GM18870 (cell line): ENCODE results near the gene HYI.
"Not testable (repeated sequence)": the region's sequence is repeated elsewhere in the genome, so short reads cannot be mapped to it uniquely, and the experiment has no call there.

Experiments
- ATAC-seq: cut with Tn5 transposase; IDR thresholded peaks from one replicate; pipeline ENCODE4 v1.9.1; 2021; ENCODE audit warnings: moderate library complexity; ENCODE audit not compliant: unreplicated experiment

The HYI gene

DNA sequence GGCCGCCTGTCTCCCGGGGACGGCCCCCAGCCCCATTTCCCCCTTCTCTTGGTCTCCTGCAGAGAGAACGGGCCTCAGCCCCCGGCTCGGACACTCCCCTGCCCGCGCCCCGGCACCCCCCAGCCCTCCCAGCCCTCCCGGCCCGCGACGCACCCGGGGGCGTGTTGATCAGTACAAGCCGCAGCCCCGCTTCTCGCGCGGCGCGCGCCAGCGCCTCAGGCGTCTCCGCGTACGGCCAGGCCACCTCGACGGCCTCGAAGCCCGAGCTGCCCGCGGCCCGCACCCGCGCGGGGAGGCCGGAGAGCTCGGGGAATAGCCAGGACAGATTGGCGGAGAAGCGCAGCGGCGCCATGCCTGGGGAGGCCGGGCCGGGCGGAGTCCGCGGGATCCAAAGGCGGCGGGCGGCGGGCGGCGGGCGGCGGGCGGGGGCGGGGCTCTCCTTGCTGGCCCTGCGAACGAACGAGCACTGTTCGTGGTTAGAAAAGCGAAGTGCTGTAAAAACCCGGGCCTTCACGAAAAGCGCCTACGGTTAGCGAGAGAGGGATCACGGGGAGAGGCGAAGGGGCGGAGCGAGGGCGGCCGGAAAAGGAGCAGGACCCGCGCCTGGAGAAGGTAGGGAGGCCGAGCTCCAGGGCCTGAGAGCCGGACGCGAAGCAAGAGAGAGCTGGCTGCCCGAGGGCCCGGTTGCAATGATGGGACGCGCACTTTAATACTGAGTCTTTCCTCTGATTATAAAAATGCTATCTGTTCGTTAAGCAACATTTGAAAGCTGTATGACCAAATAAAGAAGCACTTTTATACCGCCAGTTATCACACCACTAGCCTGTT lies at the start of gene HYI:
Gene HYI (minus strand): TSS at position 490 of the 828 bp plus-strand sequence. CDS start 138 bp downstream, at position 352.
- no peak for ATAC-seq

DNA sequence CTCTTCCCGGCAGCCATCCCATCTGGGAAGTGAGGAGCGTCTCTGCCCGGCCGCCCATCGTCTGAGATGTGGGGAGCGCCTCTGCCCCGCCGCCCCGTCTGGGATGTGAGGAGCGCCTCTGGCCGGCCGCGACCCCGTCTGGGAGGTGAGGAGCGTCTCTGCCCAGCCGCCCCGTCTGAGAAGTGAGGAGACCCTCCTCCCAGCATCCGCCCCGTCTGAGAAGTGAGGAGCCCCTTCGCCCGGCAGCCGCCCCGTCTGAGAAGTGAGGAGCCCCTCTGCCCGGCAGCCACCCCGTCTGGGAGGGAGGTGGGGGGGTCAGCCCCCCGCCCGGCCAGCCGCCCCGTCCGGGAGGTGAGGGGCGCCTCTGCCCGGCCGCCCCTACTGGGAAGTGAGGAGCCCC lies 48.1 kb upstream of the HYI start:
- ATAC-seq = not testable (repeated sequence)

GRCh38 chr1:43499898-43500297 lies 46.2 kb upstream of the HYI start:
- no peak for ATAC-seq

DNA sequence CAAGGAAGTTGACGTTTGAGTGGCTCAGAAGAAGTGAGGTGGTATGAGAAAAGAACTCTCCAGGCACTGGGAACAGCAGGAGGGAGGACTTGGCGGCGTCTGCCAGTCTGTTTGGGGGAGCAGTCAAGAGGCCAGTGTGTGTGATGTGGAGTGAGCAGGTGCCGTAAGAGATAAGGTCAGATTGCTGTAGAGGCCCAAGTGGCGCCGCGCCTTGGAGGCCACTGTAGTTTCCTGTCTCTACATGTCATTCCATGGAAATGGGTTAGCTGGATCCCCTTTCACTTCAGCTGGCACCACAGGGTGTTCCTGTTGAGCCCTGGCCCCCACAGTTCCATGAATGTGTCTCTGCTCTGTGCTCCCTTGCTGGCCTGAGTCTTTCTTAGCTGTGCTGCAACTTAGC lies 41.5 kb upstream of the HYI start:
- ATAC-seq = no peak

DNA sequence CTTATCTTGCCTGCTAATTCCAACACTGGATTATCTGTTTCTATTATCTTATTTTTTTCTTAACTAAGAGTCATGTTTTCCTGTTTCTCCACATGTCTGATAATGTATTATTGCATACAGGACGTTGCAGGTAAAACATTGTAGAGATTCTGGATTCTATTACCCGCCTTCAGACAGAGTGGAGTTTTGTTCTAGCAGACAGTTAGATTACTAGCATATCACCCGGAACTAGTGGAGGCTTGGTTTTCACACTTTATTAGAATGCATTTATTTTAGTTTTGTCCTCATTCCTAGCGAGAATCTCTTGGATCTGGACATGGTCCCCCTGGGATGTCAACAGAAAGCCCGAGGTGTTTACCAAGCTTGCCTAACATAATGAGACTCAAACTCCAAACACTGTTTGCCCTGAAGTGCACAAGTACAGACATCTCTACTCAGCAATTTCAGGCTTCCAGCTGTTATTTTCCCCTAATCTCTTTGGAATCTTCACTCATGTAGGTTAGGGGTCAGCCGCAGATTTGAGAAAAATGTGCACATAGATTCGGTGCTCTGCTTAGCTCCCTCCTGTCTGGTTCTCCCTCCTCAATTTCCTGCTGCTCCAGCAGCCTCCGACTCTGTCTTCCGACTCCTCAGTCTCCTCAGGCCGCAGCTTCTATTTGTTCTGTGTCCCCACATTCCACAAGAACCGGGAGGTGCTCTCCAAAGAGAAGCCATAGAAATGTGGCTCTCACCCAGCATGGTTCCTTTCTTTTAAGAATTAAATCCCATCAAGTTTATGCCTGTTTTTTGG lies 40.1 kb upstream of the HYI start:
- ATAC-seq = no peak

- ATAC-seq = no peak
These were observed 39.1 kb upstream of the HYI start for GRCh38 chr1:43492826-43493225.

DNA sequence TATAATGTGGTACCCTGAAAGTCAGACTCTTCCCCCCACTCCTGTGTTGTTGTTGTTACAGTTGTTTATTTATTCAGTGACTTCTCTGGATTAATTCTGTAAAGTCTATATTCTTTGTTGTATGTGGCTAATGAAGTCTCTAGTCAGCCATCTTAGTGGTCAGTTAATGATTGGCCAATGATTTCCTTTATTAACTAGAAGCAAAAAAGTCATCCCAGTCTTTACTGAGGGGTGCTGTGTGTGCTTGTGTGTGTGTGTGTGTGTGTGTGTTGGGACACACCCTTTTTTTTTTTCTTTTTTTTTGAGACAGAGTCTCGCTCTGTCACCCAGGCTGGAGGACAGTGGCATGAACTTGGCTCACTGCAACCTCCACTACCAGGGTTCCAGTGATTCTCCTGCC lies 37.3 kb upstream of the HYI start:
- no peak for ATAC-seq

- no peak for ATAC-seq
These were observed 34.4 kb upstream of the HYI start for GRCh38 chr1:43488165-43488564.

- no peak for ATAC-seq
These were observed 30.6 kb upstream of the HYI start for GRCh38 chr1:43484367-43484766.

- ATAC-seq = no peak
These were observed 28.5 kb upstream of the HYI start for GRCh38 chr1:43482215-43482614.

DNA sequence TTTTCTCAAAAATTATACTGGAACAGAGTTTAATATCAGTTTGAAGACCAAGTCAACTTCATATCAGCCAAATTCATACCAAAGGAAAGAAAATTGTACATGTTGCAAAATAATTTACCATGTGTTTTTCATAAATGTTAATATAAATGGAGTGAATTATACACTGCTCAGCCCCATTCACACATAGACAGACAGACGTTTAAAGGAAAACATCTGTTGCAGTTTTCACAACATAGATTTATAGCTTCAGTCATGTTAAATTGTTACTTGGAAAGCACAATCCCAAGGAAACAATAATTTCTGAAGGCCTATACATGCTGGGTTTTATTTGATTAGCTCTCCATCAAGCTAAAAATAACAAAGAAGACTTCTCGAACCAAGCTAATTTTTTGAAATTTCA lies 27.8 kb upstream of the HYI start:
- no peak for ATAC-seq

DNA sequence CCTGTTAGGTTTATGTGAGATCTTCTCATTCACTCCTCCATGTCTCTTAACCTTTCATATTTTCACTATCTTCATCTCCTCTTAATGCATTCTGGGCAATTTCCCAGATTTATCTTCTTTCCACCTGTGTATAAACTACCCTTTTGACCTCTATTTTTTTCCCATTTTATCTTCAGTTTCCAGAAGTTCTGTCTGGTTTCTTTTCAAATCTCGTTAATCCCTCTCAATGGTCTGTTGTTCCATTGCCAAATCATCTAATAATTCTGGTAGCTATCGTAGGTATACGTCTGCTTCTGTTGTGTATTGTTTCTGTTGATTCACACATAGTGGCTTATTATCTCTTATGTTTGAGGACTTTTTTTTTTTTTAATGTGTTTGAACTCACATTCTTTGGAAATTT lies 25.7 kb upstream of the HYI start:
- no peak for ATAC-seq

DNA sequence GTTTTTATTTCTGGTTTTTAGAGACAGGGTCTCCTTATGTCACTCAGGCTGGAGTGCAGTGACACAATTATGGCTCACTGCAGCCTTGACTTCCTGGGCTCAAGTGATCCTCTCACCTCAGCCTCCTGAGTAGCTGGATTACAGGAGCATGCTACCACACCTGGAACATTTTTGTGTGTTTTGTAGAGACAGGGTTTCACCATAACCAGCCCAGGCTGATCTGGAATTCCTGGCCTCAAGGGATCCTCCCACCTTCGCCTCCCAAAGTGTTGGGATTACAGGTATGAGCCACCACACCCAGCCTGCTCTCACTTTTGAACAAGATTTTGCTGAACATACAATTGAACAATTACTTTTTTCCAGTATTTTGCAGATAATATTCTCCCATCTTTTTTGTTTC lies 24.0 kb upstream of the HYI start:
- ATAC-seq = no peak

- ATAC-seq = not testable (repeated sequence)
These were observed 22.1 kb upstream of the HYI start for GRCh38 chr1:43475611-43476401.

- ATAC-seq = no peak
These were observed 19.7 kb upstream of the HYI start for GRCh38 chr1:43473463-43473862.

DNA sequence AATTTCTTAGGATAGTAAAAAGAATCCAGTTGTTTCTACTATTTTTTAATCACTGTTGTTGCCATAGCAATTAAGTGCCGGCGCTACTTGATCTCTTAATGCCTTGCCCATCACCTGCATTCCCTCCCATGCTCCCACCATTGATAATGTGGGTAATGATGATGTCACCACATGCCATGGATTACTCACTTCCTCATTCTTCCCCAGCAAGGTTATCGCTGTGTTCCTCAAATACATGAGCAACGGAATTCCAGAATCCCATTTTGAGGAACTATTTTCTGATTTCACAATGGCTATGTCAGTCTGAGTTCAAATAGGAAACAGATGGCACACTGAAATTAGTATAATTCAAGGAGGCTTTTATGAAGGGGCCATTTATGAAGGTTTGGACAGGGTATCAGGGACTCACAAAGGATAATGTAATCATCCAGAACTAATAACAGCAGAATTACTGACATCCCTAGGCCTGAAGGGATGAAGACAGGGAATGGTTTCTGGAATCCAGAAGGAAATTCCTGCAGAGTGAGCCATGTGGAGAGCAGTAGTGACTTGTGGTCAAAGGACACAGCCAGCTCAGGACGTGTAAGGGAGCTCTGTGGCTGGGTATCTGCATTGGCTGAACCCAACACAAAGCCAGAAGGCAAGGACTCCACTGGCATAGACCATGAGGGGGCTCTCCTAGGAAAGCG lies 18.9 kb upstream of the HYI start:
- not testable (repeated sequence) for ATAC-seq

GRCh38 chr1:43472087-43472462 lies 18.3 kb upstream of the HYI start:
- ATAC-seq = no peak

DNA sequence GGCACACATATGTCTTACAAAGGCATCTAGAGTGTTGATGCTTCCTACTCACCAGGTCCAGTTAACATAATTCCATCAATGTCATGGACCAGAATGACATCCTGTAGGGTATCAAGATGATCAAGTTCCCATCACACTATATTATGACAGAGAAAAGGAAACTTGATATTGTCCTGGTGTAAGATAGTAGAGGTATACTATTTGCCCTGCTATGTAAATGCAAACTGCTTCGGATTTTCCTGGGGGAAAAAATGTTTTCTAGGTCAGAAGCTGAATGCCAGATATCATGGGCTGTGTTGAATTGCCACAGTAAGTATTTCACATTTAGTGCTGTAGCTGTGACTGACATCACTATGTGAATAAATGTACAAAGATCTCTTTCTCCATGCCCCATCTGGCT lies 16.2 kb upstream of the HYI start:
- ATAC-seq = no peak

DNA sequence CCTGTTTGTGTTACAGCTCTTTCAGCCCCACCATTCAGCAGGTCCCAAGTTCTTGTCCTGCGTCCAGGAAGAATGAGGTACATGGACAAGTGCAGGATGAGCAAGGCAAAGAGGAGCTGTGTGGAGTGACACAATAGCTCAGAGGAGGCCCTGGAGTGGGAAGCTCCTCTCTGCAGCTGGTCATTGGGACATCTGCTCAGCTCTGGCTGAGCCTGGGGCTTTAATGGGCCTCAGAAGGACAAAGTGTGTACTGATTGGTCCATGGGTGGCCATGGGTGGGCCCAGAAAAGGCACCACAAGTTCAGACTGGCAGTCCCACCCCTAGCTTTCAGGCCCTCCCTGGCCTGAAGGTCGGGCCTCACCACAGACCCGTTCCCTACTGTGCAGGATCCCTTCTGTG lies 14.7 kb upstream of the HYI start:
- no peak for ATAC-seq

GRCh38 chr1:43466403-43466802 lies 12.7 kb upstream of the HYI start:
- ATAC-seq = no peak

DNA sequence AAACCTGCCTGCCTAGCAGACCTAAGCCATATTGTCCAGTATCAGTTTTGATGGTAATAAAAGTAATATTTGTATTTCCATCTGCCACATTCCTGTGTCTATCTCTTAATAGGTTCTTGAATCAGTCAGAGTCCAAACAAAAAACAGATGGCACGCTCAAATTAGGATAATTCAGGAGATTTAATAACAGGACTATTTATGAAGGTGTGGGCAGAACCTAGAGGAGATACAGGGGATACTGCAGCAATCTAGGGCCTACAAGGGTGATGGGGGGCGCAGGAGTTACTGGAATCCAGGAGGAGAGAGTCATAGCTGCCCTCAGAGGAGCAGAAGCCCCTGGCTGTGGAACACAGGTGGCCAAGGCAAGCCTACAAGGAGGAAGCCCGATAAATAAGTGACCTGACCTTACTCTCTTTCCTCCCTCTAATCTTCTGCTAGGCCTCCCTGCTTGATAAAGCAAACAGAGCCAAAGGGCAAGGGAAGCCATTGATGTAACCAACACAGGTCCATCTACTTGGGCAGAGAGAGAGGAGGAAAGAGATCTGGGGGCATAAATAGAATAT lies 11.9 kb upstream of the HYI start:
- ATAC-seq = no peak
